Endothelial cell of hepatic sinusoid (primary cell): ENCODE results near the gene BLID.

ENCODE experiments used
- in situ Hi-C: cut with HindIII; loops from 2 replicates; pipeline ENCODE4 v1.10.0; 2017; ENCODE audit warnings: low sequenced_read_pairs

The BLID gene

GRCh38 chr11:122085264-122085663 lies 30.8 kb downstream of the BLID start:
- in situ Hi-C loops, result no loop called here

GRCh38 chr11:122082205-122082604 lies 33.8 kb downstream of the BLID start:
- in situ Hi-C loops, result no loop called here

GRCh38 chr11:122081073-122081472 lies 34.9 kb downstream of the BLID start:
- in situ Hi-C loops, result no loop called here

GRCh38 chr11:122077459-122077858 lies 38.6 kb downstream of the BLID start:
- in situ Hi-C loops, result no loop called here

- in situ Hi-C loops, result no loop called here
Measured at GRCh38 chr11:122076512-122077120, 39.4 kb downstream of the BLID start.

GRCh38 chr11:122075016-122075415 lies 41.0 kb downstream of the BLID start:
- in situ Hi-C loops, result no loop called here

- in situ Hi-C loops, result no loop called here
Measured at GRCh38 chr11:122074022-122074421, 42.0 kb downstream of the BLID start.

- in situ Hi-C loops, result no loop called here
Measured at GRCh38 chr11:122071709-122072202, 44.3 kb downstream of the BLID start.

GRCh38 chr11:122069707-122070360 lies 46.2 kb downstream of the BLID start:
- in situ Hi-C loops, result no loop called here

- in situ Hi-C loops, result no loop called here
Measured at GRCh38 chr11:122068837-122069236, 47.2 kb downstream of the BLID start.

- in situ Hi-C loops, result no loop called here
Measured at GRCh38 chr11:122068141-122068540, 47.9 kb downstream of the BLID start.
